ENCODE measurements around the gene ZCCHC12. TPM values are rescaled to one million over a fixed set of nuclear protein-coding genes. Genes with fewer than 3 reads are reported as not detected.

The ZCCHC12 gene
- total RNA-seq = 1 to 10 TPM in 1 of 3 donors, under 1 TPM in 1, not detected in 1; 0.22 to 1.9 TPM
- long read RNA-seq, donor 1, partial matches to known transcripts = 0 of 3 reads
- long read RNA-seq, donor 1, other reads (novel, unspliced or antisense) = 1 of 3 reads
- long read RNA-seq, donor 2 = 0 reads

DNA sequence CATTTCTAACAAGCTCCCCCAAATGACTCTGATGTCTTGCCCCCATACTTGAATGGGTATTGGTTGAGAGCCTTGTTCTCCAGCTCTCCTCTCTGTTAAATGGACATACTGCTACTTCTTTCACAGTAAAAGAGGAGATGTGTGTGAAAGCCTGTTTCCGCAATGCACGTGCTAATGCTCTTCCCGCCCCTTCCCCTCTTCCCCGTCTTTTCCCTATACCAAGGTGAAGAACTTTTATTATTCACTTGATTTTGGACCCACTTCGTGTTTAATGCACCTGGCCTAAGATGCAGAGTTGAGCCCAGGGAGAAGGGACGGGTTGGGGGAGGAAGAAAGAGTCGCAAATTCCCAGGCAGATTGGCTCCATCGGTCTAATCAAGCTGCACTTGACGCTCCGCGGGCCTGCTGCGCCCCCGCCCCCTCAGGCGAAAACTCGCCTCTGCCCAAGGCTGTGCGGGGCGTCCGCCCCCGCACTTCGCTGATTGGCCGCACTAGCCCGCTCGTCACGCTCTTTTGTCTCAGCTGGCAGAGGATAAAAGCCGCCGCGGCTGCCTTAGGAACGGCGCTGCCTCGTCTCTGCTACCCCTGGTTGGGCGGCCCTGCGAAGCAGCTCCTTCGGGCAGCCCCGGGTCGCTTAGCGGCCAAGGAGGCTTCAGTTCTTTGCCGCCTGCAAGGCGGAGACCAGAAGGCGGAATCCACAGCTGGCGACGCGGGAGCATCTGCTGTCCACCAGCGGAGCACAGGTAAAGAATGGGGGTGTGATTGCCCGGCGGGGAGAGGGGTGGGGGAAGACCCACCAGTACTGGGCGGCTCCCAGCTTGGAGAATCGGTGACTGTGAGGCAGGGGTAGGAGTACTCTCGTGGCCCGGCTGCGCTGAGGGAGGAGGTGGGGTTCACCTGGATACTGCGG, at the start of gene ZCCHC12:
Gene ZCCHC12, plus strand, starts transcription at position 562 of the 910 bp plus-strand sequence. CDS start 1,421 bp downstream, outside the sequence.
- peaks cover 3% of the 10 kb centered on the region for H3K4me1 ChIP-seq (ENCODE audit: low read depth)
- ATAC-seq (peak; percentile 61), DNase-seq (peak in 2 of 3 donors; percentile 13 to 33)
- H3K9me3 ChIP-seq = no peaks in the 10 kb centered on the region
- no peak within 1 kb of the TSS for H3K4me3 ChIP-seq
- no peaks in the 10 kb centered on the region for H3K36me3 ChIP-seq (ENCODE audit: low read depth)
- TF ChIP-seq CTCF (IDR thresholded peaks at IDR 0.05) = no peak
- intact Hi-C loops (cut with DNase I, micrococcal nuclease) = no loop called here

- intact Hi-C loops (cut with DNase I, micrococcal nuclease) = no loop called here
Measured at GRCh38 chrX:118779581-118779980, 44.0 kb upstream of the ZCCHC12 start.

DNA sequence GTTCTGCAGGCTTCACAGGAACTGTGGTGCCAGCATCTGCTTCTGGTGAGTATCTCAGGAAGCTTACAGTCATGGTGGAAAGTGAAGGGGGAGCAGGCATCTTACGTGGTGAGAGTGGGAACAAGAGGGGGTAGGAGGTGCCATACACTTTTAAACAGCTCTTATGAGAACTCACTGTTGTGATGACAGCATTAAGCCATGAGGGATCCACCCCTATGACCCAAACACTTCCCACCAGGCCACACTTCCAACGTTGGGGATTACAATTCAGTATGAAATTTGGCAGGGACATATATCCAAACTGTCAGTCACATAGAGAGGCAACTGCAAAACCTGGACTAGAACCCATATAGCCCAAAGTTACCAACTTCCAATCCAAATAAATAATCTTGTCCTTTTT, 43.1 kb upstream of the ZCCHC12 start:
- intact Hi-C loops (cut with DNase I, micrococcal nuclease) = no loop called here
- Histone ChIP-seq H3K4me1 (ENCODE audit: low read depth) (no peaks in the 10 kb centered on the region), H3K36me3 (ENCODE audit: low read depth) (no peaks in the 10 kb centered on the region), H3K9me3 (no peaks in the 10 kb centered on the region), H3K4me3 (no peak overlapping the region)
- ATAC-seq = peak; percentile 14
- no peak for TF ChIP-seq CTCF (IDR thresholded peaks at IDR 0.05)
- DNase-seq = no peak

More at GRCh38 chrX:118779581-118779980, 44.0 kb upstream of the ZCCHC12 start:
- no peak for DNase-seq
- H3K36me3 ChIP-seq (ENCODE audit: low read depth) = no peaks in the 10 kb centered on the region
- no peak for ATAC-seq
- TF ChIP-seq CTCF (IDR thresholded peaks at IDR 0.05) = no peak
- no peaks in the 10 kb centered on the region for H3K9me3 ChIP-seq
- H3K4me3 ChIP-seq = no peak overlapping the region
- H3K4me1 ChIP-seq (ENCODE audit: low read depth) = no peaks in the 10 kb centered on the region

DNA sequence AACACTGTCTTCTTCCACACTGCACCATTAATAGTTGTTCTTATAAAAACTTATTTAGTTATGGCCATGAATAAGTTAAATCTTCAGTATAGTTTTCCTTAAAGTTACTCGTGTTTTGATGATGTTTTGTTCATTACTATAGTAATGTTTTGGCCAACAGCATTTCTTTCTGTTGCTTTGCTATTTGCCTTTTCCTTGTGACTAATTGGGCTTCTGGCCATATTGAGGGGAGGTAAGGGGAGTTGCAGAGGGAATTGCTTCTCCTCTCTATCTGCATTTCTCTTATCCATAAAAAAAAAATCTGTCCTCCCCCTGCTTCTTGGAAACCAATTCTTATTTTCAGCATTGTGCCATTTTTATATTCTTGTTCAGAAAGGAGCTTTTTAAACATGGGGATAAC, 42.7 kb upstream of the ZCCHC12 start:
- TF ChIP-seq CTCF (IDR thresholded peaks at IDR 0.05) = no peak
- H3K4me1 ChIP-seq (ENCODE audit: low read depth) = no peaks in the 10 kb centered on the region
- intact Hi-C loops (cut with DNase I, micrococcal nuclease) = no loop called here
- ATAC-seq (no peak), DNase-seq (no peak)
- H3K9me3 ChIP-seq = no peaks in the 10 kb centered on the region
- H3K4me3 ChIP-seq = no peak overlapping the region
- no peaks in the 10 kb centered on the region for H3K36me3 ChIP-seq (ENCODE audit: low read depth)

DNA sequence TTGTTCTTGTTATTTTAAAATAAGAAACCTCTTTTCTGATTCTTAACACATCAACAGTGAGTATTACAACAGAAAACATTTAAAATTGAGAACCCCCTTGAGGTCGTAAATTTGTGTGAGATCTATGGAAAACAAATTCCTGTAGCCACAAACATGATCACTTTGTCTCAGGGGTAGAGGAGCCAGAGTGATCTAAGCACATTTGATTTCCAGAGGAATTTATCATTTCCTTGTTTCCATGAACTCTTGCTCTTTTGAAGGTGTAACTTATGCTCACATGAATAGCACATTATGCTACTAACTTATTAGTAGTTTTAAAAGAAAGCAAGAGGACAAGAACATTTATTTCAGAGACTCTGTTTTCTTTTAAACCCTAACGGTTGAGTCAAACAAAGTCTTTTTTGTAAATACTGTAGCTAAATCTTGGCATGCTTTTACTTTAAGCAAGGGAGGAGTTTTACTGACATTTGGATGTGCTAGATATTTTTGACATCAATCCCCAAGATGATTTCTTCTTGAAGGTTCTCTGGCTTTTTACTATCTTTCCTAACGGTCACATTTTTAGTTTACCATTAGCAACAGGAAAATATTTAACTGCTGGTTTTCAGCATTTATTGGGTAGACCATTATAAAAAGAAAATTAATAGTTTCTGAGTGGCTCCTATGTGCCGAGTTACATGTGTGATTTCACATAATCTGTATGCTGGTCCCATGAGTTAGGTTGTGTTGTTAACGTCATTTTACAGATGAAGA, 27.9 kb upstream of the ZCCHC12 start:
- no peaks in the 10 kb centered on the region for H3K9me3 ChIP-seq
- no peak for ATAC-seq
- intact Hi-C loops (cut with DNase I, micrococcal nuclease) = no loop called here

More for the DNA sequence above, 27.9 kb upstream of the ZCCHC12 start:
- Histone ChIP-seq H3K36me3 (ENCODE audit: low read depth) (no peaks in the 10 kb centered on the region), H3K4me3 (no peak overlapping the region), H3K4me1 (ENCODE audit: low read depth) (no peaks in the 10 kb centered on the region)
- no peak for TF ChIP-seq CTCF (IDR thresholded peaks at IDR 0.05)
- DNase-seq = no peak
